Activated gamma-delta T cell (primary cell): ENCODE data around the gene GUCY2D.
"Not testable (repeated sequence)": the region's sequence is repeated elsewhere in the genome, so short reads cannot be mapped to it uniquely, and the experiment has no call there.

Experiments used
- DNase-seq: peaks from one replicate; lab custom pipeline; 2025; lab: John Stamatoyannopoulos, UW
- total RNA-seq, 2 donors: gene quantifications; one replicate each; lab custom pipeline; 2026; lab: John Stamatoyannopoulos, UW

GUCY2D gene
- total RNA-seq, result 0.04 to 0.05 reads per million in 2 donors

- no peak for DNase-seq
These were observed at the start of gene GUCY2D for GRCh38 chr17:8001976-8002720. TSS of gene GUCY2D (plus strand) at chr17:8002615. CDS start at chr17:8003048, 433 bp downstream.

DNA sequence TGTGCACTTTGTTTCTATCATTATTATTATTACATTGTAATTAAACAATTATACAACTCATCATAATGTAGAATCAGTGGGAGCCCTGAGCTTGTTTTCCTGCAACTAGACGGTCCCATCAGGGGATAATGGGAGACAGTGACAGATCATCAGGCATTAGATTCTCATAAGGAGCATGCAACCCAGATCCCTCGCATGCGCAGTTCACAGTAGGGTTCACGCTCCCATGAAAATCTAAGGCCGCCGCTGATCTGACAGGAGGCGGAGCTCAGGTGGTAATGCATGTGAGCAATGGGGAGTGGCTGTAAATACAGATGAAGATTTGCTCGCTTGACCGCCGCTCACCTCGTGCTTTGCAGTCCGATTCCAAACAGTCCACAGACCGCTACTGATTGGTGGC lies 49.1 kb upstream of the GUCY2D start:
- not testable (repeated sequence) for DNase-seq

DNA sequence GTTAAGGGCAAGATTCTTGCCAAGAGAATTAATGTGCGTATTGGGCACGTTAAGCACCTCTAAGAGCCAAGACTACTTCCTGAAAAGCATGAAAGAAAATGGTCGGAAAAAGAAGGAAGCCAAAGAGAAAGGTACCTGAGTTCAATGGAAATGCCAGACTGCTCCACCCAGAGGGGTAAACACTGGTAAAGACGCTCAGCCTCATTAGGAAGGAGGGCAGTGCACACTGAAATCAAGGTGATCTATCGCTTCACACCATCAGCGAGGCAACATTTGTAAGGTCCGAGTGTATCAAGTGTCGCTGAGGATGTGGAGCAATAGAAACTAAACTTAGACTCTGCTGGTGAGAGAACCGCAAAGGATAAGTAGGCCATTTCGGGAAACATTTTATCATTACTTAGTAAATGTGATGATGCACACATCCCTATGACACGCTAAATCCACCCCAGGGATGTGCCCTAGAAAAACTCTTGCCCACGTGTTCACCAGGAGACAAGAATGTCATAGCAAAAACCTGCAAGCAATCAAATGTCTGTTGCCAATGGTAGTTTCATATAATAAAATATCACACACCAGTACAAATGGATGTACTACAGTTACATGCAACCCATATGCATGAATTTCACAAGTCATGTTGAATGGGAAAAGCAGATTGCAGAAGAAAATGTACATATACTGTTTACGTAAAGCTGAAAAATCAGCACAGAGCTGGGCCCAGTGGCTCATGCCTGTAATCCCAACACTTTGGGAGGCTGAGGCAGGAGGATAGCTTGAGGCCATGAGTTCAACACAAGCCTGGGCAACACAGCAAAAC lies 46.8 kb upstream of the GUCY2D start:
- no peak for DNase-seq

- DNase-seq, result no peak
These were observed 46.0 kb upstream of the GUCY2D start for GRCh38 chr17:7956228-7956965.

DNA sequence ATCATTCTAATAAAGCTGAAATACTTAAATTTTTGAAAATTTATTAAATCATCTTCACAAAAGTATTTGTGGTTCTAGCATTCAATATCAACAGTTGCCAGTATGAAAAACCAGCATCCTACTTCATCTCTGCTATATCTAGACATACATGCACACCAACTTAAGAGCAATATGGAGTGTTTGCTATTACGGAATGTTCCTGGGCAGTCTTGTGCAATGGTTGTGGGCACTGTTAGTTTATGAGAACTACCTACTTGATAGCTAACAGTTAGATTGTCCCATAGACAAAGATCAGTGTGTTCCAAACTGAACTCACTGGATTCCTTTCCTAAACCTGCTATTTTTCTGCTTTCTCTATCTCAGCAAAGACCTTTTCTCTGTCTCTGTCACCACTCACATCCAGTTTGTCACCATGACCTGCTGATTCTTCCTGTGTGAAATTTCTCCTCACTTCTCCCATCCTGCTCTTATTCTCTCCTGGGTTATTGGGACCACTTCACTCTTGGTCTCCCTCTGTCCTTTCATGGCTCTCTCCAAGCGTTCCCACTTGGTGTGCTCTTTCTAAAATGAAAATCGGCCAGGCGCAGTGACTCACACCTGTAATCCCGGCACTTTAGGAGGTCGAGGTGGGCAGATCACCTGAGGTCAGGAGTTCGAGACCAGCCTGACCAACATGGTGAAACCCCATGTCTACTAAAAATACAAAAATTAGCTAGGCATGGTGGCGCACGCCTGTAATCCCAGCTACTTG lies 42.7 kb upstream of the GUCY2D start:
- DNase-seq, result no peak

DNA sequence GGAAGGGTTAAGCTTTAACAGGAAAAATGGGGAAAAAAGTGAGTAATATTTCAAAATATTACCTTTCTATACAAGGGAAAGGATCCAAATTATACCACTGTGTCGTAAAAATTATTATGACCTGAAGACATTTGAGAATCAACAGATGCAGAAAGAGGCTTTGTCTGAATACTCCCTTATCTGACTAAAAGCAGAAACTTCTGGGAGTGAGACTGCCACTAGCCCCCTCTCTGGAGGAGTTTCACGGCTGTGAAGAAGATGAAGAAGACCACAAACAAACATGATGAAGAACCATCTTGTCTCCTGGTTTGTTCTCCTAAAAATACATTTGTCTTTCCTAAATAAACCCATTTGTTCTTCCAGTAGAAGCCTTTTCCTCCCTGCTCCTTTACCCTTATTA lies 41.0 kb upstream of the GUCY2D start:
- DNase-seq, result no peak

DNA sequence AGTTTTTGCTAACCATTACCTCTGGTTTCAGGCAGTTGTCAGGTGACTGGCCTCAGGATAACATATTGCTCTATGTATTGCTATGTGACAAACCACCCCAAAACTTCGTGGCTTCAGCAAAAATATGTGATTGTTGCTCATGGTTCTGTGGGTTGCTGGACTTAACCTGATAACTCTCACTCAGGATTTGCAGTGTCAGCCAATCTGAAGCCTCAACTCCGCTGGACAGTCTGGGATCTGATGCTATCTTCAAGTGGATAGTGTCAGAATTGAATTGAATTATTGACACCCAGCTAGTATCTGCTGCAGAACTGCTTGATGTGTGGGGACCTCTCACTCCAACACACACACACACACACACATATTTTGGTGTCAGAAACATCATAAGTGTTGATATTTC lies 34.7 kb upstream of the GUCY2D start:
- no peak for DNase-seq

DNA sequence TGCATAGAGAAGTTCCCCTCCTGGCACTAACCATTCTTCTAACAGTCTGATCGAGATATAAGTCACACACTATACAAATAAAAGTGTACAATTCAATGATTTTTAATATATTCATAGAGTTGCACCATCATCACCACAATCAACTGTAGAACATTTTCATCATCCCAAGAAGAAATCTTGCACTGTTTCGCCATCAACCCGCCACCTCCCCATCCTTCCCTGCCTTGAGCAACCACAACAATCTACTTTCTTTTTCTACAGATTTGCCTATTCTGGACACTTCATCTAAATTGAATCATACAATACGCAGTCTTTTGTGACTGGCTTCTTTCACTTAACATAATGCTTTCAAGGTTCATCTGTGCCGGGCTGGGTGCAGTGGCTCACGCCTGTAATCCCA lies 33.0 kb upstream of the GUCY2D start:
- DNase-seq, result no peak

DNA sequence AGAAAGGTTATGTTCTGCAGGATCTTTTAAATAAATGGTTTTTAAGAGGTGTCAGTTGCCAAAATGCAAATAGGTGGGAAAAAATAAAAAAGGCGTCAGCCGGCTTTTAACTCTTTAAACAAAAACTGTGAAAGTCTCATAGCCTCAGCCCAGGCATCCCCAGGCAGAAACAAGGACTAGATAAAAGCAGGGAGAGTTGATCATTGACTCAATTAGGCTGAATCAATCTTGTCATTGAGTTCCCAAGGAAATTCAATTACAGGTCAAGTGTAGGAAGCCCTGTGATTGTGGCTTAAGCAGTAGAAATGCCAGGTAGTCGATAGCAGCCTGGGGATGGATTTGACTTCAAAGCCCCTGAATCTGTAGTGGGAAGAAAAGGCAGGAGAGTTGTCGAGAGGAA lies 30.8 kb upstream of the GUCY2D start:
- no peak for DNase-seq

DNA sequence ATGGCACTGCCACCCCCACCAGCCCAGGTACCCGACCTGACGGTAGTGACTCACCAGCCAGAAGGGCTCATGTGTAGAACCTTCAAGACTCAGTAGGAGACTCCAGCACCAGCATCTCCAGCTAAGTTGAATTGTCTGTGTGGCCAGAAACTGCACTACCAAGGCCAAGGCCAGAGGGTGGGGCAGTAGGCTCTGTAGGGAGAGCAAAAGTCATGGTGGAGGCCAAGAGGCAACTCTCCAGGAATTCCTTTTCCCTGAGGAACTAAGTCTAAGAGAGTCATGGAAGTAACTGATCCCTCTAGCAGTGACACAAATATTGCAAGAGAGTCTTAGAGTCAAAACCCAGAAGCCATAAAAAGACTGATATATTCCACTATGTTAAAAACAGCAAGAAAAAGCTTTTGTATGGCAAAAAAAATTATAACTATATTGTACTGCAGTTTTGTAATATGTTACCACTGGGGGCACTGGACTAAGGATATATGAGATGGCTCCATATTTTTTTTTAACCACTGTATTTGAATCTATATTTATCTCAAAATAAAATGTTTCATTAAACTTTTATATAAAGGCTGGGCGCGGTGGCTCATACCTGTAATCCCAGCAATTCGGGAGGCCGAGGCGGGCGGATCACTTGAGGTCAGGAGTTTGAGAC lies 30.2 kb upstream of the GUCY2D start:
- DNase-seq, result no peak

GRCh38 chr17:7974638-7975131 lies 27.7 kb upstream of the GUCY2D start:
- no peak for DNase-seq

DNA sequence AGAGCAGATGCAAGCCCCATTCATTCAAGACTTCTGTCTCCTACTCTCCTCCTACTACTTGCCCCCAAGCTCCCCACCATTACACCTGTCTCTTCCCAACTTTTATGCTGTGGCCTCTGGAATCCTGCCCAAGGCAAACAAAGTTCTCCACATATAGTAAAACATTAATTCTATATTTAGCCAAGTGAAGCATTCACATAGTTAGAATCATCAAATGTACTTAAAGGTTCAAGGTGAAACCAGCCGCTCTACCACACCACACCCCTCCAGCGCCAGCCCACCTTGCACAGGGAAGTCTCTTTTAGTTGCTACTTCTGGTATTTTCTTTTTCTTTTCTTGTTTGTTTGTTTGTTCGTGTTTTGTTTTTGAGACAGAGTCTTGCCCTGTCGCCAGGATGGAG lies 25.4 kb upstream of the GUCY2D start:
- DNase-seq, result no peak

DNA sequence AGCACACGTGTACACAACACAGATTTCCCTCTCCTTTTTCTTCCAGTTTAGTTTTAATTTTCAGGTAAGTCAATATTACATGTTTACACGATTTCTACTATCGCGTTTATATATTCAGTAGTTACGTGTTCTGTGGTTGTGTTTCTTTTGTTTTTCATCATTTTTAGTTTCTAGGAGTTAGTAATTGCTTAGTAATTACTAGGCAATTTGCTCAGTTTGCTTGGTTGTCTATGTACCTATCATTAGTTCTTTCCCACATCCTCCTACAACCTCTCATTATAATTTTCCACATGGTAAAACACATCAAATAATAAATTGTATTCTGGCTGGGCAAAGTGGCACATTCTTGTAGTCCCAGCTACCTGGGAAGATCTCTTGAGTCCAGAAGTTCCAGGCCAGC lies 24.6 kb upstream of the GUCY2D start:
- DNase-seq, result no peak

GRCh38 chr17:7982173-7982572 lies 20.2 kb upstream of the GUCY2D start:
- no peak for DNase-seq

DNA sequence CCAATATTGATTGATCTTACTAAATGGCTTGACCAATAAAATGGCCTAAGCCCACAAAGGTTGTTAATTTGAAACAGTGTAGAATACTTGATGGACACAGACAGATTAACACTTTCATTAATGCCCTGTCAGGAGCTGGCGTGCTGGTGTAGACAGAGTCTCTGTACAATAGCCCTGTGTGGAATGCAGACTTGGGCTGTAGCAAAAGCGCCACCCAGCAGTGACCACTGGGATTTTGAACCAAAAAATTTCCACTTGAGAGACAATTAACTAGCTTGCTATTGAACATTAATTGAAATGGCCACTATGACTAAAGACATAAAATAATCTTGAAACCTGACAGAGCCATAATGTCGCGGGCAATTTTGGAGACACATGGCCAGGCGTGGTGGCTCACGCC lies 19.7 kb upstream of the GUCY2D start:
- no peak for DNase-seq

DNA sequence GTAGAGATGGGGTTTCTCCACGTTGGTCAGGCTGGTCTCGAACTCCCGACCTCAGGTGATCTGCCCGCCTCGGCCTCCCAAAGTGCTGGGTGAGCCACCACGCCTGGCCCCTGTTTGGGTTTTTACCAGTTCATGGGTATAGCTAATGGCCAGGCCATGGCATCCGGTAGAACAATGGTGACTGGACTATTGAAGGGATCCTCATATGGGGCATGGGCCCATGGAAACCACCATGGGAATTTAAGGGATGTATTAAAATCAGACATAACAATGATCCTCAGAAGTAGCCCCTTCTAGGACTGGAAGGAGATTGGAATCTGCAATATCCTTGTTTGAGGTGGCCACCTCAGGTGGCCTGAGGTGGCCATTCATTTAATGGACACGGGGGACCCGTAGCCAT lies 17.5 kb upstream of the GUCY2D start:
- no peak for DNase-seq

- DNase-seq, result no peak
These were observed 15.1 kb upstream of the GUCY2D start for GRCh38 chr17:7987112-7987893.

- DNase-seq, result no peak
These were observed 13.7 kb upstream of the GUCY2D start for GRCh38 chr17:7988750-7989178.

GRCh38 chr17:7989781-7990655 lies 12.4 kb upstream of the GUCY2D start:
- DNase-seq, result peak; percentile 71
